GM18526 (cell line): Measurements from ENCODE around the gene TRAF7.
A peak's percentile ranks its signal among the peaks of the same experiment; 100 is the strongest.

Experiments used
- POLR2A ChIP-seq: IDR thresholded peaks from 3 replicates; pipeline ENCODE4 v1.6.1; 2011; ENCODE audit not compliant: insufficient read length; ENCODE audit errors: extremely low read depth

TRAF7 gene

DNA sequence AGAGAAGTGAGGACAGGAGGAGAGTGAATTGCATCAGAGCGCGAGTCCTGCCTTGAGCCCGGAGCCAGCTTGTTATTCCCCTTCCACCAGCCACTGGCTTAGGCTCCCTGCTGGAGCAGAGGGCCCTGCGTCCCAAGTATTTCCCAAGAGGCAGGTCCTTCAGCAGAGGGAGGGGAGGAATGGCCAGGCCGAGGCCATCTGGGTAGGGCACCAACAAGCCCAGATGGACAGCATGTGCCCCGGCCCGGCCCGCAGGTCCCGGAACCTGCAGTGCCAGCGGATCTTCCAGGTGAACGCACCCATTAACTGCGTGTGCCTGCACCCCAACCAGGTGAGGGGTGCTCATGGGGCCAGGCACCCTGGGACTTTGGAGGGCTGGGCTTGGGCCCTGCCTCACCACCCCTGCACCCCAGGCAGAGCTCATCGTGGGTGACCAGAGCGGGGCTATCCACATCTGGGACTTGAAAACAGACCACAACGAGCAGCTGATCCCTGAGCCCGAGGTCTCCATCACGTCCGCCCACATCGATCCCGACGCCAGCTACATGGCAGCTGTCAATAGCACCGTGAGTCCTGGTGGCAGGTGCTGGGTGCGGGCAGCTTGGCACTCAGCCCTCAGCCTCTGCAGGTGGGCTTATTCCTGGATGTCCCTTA is 51.3 kb downstream of the TRAF7 start:
- TF ChIP-seq POLR2A: no peak

DNA sequence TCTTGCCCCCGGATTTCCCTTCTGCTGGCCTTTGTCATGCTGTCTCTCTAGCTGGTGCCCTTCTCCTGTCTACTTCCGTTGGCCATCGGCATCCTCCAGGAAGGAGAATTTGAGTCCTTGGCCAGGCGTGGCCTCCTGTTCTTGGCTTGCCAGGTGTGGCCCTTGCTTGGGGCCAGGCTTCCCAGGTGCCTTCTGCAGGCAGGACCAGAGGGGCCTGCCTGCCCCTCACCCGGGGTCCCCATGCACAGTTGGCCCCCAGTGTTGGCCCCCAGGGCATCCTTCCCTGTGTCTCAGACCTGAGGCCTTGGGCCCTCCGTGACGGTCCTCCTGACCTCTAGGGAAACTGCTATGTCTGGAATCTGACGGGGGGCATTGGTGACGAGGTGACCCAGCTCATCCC is 52.3 kb downstream of the TRAF7 start:
- no peak for TF ChIP-seq POLR2A

DNA sequence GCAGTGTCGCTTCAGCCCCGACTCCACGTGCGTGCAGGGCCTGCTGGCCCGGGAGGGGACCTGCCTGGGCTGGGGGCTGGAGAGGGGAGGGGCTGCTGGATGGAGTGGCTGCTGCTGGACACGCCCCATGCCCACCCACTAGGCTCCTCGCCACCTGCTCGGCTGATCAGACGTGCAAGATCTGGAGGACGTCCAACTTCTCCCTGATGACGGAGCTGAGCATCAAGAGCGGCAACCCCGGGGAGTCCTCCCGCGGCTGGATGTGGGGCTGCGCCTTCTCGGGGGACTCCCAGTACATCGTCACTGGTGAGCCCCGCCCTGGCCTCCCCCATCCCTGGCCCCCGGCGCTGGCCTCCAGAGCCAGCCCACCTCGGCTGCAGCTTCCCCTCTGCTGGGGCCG is 52.7 kb downstream of the TRAF7 start:
- TF ChIP-seq POLR2A: no peak

DNA sequence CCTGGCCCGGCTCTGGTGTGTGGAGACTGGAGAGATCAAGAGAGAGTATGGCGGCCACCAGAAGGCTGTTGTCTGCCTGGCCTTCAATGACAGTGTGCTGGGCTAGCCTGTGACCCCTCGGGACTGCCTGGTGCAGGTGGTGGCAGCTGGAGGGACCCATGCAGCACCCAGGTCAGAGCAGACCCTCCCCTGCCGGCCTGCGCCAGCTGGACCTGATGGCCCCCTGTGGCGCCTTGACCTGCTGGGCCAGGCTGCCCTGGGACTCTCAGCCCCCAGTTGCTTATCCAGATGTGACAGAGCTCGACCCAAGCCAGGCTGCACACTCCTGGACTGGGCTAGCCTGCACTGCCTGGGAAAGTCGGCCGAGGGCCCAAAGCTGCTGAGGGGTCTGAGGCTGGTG is 53.2 kb downstream of the TRAF7 start:
- TF ChIP-seq POLR2A: no peak

DNA sequence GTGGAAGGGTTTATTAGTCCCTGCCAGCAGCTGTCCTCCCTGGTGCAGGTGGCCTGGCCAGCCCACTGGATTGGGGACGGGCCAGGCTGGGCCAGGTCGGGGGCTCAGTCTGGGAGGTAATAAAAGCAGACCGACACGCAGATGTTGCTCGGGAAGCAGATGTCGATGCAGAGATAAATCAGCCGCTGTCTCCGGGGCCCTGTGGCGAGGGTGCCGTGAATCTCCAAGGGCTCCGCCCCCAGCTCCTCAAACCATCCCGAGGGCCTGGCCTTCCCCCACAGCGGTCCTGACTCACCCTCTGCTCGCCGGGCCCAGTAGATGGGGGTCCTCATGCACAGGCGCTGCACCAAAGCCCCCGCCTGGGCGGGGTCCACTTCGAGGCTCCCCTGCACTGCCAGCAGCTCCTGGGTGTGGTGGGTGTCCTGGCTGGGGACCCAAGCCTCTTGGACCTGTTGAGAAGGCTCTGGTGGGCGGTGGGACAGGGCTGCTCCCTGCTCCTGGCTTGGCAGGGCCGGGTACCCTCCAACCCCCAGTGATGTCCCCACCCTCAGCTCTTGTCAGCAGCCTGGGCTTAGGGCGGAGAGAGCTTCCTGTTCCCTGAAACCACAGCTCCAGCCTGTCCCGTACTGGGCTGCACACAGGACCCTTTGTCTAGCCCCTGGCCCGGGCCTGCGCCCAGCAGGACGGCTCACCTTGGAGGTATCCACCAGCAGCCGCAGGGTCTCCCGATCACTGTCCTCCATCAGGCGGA is 53.9 kb downstream of the TRAF7 start:
- TF ChIP-seq POLR2A: no peak

DNA sequence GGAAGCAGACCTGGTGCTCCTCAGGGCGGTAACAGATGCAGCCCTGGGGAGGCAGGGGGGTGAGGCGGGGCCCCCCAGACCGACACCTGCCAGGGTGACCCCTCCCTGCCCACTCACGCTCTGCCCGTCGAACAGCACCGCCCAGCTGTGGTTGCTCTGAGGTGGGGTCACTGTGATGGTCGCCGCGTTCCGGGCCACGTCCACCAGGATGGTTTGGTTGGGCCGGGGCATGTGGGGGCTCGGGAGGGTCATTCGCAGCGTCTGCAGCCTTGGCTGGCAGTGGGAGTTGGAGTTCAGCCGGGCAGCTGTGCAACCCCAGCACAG is 54.4 kb downstream of the TRAF7 start:
- TF ChIP-seq POLR2A: no peak

DNA sequence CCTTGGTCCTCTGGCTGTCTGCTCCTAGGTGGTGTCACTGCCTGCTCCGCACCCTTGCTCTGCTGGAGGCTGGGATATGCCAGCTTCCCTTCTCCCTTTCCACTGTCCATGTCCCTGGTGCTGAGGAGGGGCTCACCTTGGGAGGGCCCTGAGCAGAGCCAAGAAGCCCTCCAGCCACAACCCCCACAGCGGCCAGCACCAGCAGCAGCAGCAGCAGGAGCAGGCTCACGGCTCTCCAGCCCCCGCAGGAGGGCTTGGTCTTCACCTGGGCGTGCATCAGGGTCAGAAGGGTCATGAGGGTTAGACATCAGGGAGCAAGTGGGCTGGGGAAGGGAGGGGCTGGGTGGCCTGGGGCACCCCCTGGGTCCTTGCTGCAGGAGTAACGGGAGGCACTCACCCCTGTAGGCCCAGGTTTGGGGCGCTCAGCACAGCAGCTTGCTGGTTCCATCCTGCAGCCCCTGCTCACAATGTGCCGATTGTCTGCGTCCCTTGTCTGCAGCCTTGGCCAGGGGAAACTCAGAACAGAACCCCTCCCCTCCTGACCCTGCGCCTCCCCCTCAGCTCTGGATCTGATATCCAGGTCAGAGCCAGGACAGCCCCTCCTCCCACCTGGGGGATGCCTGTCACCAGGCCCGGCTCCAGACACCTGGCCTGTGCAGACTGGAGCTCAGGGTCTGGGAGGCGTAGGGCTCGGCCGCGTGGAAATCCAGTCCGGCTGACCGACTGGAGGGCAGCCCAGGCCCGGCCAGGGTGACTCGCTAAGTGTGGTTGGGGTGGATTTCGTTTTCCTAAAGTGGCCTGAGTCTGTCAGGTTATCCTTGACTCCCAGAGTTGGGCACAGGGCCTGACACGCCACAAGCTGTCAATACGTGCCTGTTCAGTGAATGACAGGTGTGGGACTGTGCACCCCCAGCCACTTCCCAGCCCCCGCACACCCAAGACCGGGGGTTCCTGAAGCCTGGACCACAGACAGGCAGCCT is 55.1 kb downstream of the TRAF7 start, which contains the start of gene BRICD5:
Gene BRICD5 (minus strand): TSS at position 478 of the 980 bp plus-strand sequence. CDS start 30 bp downstream, at position 448.
- TF ChIP-seq POLR2A: peak; percentile 10

DNA sequence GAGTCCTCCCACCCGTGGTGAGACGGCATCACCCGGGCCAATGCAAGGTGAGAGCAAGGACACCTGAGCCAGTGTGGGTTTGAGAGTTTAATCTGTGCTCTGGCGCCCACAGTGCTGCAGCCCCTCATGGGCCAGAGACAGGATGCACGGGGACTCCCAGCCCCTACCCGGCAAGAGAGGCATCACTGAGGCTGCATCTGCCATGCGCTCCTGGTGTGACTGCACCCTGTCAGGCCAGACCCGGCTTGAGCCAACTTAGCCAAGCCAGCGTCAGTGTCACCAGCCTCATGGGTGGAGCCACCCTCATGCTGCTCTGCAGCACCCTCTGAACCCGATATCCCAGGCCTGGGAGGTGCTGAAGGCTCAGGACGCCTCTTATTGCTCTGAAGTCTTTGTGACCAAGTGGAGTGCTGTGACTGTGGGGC is 56.4 kb downstream of the TRAF7 start:
- no peak for TF ChIP-seq POLR2A

DNA sequence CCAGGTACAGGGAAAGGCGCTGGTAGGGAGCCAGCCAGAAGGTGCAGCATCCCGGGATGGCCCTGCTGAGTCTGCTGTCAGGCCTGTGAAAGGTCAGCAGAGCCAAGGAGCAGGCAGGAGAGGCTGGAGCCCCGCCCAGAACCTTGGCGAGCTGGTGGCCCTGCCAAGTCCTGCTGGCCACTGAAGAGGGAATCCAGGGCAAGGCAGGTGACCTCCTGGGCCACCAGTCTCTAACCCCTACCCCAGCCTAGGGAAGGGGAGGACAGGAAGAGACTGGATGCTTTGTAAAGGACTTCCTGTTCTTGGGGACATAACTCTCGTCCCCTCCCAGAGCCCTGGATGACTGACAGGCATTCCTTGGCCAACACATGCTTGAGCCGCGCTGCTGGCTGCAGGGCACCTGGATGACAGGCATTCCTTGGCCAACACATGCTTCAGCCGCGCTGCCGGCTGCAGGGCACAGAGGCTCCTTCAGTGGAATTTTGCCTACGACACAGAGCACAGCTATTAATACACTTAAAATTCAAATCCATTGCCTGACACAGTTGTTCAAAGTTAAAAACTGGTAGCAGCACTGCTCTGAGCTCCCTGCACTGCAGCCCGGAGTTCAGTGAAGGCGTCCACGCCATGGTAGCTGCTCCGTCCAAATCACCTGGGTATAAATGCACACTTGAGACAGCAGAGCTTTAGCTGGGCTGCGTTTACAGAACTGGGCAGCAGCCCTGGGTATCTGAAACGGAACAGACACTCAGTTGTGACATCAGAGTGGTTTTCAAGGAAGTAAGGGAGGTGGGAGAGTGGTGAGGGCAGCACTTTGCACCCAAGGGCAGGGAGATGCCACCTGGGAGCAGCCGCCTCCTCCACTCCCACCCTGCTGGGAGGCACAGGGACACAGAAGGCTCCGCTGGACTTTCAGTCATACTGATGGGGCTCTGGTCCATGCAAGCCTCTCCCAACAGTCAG is 57.1 kb downstream of the TRAF7 start:
- no peak for TF ChIP-seq POLR2A

DNA sequence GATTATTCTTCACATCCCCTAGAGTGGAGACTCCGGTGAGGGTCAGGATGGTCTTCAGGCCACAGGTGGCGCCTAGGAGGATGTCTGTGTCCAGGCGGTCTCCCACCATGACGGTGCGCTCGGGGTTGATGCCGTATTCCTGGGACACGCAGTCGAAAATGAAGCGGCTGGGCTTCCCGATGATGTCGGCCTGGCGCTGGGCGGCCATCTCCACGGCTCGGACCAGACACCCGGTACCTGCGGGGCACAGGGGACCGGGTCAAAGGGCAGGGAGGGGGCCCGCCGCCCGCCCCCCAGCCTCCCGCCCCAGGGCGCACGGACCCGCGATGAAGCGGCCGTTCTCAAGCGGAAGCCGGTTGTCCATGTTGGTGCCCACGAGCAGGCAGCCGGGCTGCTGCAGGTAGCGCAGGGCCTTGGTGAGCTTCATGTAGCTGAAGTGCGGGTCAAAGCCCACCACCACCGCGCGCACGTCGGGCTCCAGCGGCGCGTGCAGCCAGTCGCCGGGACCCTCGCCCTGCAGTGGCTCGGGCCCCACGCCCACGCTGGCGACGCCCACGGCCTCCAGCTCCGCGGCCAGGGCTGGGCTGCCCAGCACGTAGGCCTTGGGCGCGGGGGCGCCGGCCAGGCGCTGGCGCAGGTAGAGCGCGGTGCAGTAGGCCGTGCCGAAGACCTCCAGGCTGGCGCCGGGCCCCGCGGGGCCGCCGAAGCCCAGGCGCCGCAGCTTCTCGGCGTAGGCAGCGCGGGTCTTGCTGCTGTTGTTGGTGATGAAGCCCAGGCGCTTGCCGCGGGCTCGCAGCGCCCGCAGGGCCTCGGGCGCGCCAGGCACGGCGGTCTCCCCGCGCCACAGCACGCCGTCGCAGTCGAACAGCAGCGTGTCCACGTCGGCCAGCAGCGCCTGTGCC is 58.5 kb downstream of the TRAF7 start:
- TF ChIP-seq POLR2A: no peak

DNA sequence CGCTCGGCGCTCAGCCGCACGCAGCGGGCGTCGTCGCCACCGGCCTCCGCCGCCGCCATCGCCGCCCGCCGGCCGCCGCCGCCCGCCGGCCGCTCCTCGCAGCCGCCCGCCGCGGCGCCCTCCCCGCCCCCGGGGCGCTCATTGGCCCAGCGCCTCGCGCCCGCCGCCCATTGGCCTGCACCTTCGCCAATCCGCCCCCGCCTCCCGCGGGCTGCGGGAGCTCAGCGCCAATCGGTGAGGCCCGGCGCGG is 59.1 kb downstream of the TRAF7 start, which contains the start of gene PGP:
Gene PGP (minus strand): TSS at position 122 of the 250 bp plus-strand sequence. CDS start 63 bp downstream, at position 59.
- TF ChIP-seq POLR2A: no peak

DNA sequence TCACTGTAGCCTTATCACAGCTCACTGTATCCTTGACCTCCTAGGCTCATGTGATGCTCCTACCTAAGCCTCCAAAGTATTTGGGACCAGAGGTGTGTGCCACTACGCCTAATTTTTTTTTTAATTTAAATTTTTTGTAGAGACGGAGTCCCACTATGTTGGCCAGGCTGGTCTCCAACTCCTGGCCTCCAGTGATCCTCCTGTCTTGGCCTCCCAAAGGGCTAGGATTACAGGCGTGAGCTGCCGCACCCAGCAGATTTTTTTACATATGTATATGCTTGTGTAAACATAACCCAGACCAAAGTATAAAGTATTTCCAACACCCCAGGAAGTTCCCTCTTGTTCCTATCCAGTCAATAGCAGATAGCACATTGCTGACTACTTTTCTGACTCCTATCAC is 60.7 kb downstream of the TRAF7 start:
- no peak for TF ChIP-seq POLR2A

DNA sequence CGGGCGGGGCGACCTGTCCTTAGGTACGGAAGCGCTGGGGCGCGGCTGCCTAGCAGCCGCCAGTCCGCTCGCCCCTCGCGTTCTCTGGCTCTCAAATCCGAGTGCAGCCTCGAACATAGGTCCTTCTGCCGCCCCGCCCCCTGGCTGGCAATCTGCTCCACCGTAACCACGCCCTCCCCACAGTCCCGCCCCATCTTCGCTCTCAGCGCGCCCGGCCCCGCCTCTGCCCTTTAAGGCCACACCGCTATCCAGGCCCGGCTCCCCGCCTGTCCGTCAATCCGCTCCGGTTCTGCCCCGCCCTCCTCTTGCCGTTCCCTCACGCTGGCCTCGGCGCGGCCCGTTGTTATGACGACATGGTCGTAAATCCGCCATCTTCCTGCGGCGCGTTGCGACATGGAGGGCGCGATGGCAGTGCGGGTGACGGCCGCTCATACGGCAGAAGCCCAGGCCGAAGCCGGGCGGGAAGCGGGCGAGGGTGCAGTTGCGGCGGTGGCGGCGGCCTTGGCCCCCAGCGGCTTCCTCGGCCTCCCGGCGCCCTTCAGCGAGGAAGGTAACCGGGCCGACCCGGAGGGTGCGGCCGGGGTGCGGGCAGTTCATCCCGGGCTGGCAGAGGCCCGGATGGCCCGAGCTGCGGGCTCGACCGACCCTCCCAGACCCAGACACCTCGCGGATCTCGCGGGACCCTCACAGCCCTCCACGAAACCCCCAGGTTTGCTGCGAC is 67.8 kb downstream of the TRAF7 start, which contains the start of gene E4F1:
Gene E4F1 (plus strand): TSS at position 371 of the 721 bp plus-strand sequence. CDS start 23 bp downstream, at position 394.
- peak; percentile 98 for TF ChIP-seq POLR2A
